ENCODE data around the gene SPDYA.
"Not testable (repeated sequence)": the region's sequence is repeated elsewhere in the genome, so short reads cannot be mapped to it uniquely, and the experiment has no call there.

SPDYA gene

GRCh38 chr2:28768952-28769351 is 41.7 kb upstream of the SPDYA start:
- no peak for TF ChIP-seq CTCF (IDR thresholded peaks at IDR 0.05; ENCODE audit: low read depth, low read length)
- H3K4me3 ChIP-seq (ENCODE audit: low read depth, low read length), result no peak overlapping the region
- in situ Hi-C loops (cut with HindIII; ENCODE audit: low sequenced_read_pairs), result no loop called here
- no peak for DNase-seq (ENCODE audit: low read depth, low spot score)

- in situ Hi-C loops (cut with HindIII; ENCODE audit: low sequenced_read_pairs), result no loop called here
- TF ChIP-seq CTCF (IDR thresholded peaks at IDR 0.05; ENCODE audit: low read depth, low read length), result no peak
- no peak overlapping the region for H3K4me3 ChIP-seq (ENCODE audit: low read depth, low read length)
- no peak for DNase-seq (ENCODE audit: low read depth, low spot score)
Measured at GRCh38 chr2:28772351-28772750, 38.3 kb upstream of the SPDYA start.

GRCh38 chr2:28776471-28776870 is 34.2 kb upstream of the SPDYA start:
- DNase-seq (ENCODE audit: low read depth, low spot score), result no peak
- H3K4me3 ChIP-seq (ENCODE audit: low read depth, low read length), result no peak overlapping the region
- no peak for TF ChIP-seq CTCF (IDR thresholded peaks at IDR 0.05; ENCODE audit: low read depth, low read length)
- in situ Hi-C loops (cut with HindIII; ENCODE audit: low sequenced_read_pairs), result no loop called here

- DNase-seq (ENCODE audit: low read depth, low spot score), result no peak
- no peak overlapping the region for H3K4me3 ChIP-seq (ENCODE audit: low read depth, low read length)
- in situ Hi-C loops (cut with HindIII; ENCODE audit: low sequenced_read_pairs), result no loop called here
- no peak for TF ChIP-seq CTCF (IDR thresholded peaks at IDR 0.05; ENCODE audit: low read depth, low read length)
Measured at GRCh38 chr2:28778392-28778791, 32.2 kb upstream of the SPDYA start.

- in situ Hi-C loops (cut with HindIII; ENCODE audit: low sequenced_read_pairs), result no loop called here
- no peak for DNase-seq (ENCODE audit: low read depth, low spot score)
- no peak for TF ChIP-seq CTCF (IDR thresholded peaks at IDR 0.05; ENCODE audit: low read depth, low read length)
- H3K4me3 ChIP-seq (ENCODE audit: low read depth, low read length), result no peak overlapping the region
Measured at GRCh38 chr2:28779001-28779400, 31.6 kb upstream of the SPDYA start.

- in situ Hi-C loops (cut with HindIII; ENCODE audit: low sequenced_read_pairs), result no loop called here
- TF ChIP-seq CTCF (IDR thresholded peaks at IDR 0.05; ENCODE audit: low read depth, low read length), result no peak
- no peak for DNase-seq (ENCODE audit: low read depth, low spot score)
- H3K4me3 ChIP-seq (ENCODE audit: low read depth, low read length), result no peak overlapping the region
Measured at GRCh38 chr2:28780496-28780895, 30.1 kb upstream of the SPDYA start.

GRCh38 chr2:28782423-28782822 is 28.2 kb upstream of the SPDYA start:
- DNase-seq (ENCODE audit: low read depth, low spot score), result no peak
- in situ Hi-C loops (cut with HindIII; ENCODE audit: low sequenced_read_pairs), result no loop called here
- H3K4me3 ChIP-seq (ENCODE audit: low read depth, low read length), result no peak overlapping the region
- TF ChIP-seq CTCF (IDR thresholded peaks at IDR 0.05; ENCODE audit: low read depth, low read length), result no peak

GRCh38 chr2:28784570-28784969 is 26.1 kb upstream of the SPDYA start:
- in situ Hi-C loops (cut with HindIII; ENCODE audit: low sequenced_read_pairs); H3K4me3 ChIP-seq (ENCODE audit: low read depth, low read length); DNase-seq (ENCODE audit: low read depth, low spot score): not testable (repeated sequence)

All from astrocyte of the spinal cord (primary cell).